ENCODE results near the gene KAZN.

Gene KAZN

DNA sequence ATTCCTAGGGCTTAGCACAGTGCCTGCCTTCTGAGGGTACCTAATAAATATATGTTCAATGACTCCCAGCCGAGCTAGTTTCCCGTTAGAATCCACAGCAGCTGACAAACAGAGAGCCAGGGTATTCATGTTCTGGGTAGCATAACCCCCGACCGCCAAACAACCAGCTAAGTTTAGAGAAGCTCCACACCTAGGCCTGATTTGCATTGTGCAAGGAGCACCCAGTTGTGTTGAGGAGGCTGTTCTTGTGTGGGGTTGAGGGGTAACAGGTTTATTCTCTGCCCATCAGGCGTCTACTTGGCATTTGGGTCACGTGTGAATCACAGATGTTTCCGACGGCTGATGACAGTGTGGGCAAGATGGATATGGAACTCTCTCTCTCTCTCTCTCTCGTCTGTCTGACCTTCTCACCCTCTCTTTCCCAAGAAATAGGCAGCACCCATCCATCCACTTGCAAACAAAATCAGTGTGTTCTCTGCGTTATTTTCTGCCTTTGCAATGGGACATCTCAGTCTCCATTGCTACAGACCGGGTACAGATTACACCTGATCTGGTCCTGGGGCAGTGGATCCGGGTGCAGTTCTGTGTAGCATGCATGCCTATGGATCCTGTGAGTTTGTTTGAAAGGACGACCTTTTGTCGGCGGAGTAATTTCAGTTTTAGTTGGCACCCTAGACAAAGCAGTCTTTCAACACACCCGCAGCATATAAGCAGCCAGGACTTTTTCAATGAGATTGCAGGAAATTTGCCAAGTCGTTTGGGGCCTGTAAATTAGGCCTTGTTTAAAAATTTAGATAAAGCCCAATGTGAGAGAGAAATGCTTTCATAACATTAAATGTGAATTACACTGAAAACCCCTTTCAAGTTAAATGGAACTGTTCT is 29.4 kb downstream of the KAZN start:
- Histone ChIP-seq H3K27me3 (ENCODE audit: control insufficient read depth, low read length) (no peaks in the 10 kb centered on the region), H3K9me2 (replicated peaks; ENCODE audit: control insufficient read depth, low read length) (no peaks in the 10 kb centered on the region), H3K4me1 (ENCODE audit: control insufficient read depth, low read length) (no peaks in the 10 kb centered on the region), H3K9me3 (ENCODE audit: control insufficient read depth, insufficient read depth, low read length) (no peaks in the 10 kb centered on the region), H3K79me2 (ENCODE audit: control insufficient read depth, low read length) (no peaks in the 10 kb centered on the region), H4K20me1 (ENCODE audit: control insufficient read depth, insufficient read depth, low read depth, low read length) (no peaks in the 10 kb centered on the region), H3K4me3 (ENCODE audit: low read length) (no peak overlapping the region), H3K27ac (ENCODE audit: low read depth, low read length) (no peak overlapping the region), H3K4me2 (ENCODE audit: low read length) (no peak overlapping the region), H3F3A (ENCODE audit: control insufficient read depth, insufficient read depth) (no peaks in the 10 kb centered on the region), H3K36me3 (ENCODE audit: control insufficient read depth, low read length) (no peaks in the 10 kb centered on the region)
- TF ChIP-seq, protein P1, sequence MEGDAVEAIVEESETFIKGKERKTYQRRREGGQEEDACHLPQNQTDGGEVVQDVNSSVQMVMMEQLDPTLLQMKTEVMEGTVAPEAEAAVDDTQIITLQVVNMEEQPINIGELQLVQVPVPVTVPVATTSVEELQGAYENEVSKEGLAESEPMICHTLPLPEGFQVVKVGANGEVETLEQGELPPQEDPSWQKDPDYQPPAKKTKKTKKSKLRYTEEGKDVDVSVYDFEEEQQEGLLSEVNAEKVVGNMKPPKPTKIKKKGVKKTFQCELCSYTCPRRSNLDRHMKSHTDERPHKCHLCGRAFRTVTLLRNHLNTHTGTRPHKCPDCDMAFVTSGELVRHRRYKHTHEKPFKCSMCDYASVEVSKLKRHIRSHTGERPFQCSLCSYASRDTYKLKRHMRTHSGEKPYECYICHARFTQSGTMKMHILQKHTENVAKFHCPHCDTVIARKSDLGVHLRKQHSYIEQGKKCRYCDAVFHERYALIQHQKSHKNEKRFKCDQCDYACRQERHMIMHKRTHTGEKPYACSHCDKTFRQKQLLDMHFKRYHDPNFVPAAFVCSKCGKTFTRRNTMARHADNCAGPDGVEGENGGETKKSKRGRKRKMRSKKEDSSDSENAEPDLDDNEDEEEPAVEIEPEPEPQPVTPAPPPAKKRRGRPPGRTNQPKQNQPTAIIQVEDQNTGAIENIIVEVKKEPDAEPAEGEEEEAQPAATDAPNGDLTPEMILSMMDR (IDR thresholded peaks at IDR 0.05; ENCODE audit: low read depth, low read length, poor library complexity, severe bottlenecking), result no peak
- TF ChIP-seq EZH2phosphoT487 (IDR thresholded peaks at IDR 0.05; ENCODE audit: borderline replicate concordance, low read length), result no peak

DNA sequence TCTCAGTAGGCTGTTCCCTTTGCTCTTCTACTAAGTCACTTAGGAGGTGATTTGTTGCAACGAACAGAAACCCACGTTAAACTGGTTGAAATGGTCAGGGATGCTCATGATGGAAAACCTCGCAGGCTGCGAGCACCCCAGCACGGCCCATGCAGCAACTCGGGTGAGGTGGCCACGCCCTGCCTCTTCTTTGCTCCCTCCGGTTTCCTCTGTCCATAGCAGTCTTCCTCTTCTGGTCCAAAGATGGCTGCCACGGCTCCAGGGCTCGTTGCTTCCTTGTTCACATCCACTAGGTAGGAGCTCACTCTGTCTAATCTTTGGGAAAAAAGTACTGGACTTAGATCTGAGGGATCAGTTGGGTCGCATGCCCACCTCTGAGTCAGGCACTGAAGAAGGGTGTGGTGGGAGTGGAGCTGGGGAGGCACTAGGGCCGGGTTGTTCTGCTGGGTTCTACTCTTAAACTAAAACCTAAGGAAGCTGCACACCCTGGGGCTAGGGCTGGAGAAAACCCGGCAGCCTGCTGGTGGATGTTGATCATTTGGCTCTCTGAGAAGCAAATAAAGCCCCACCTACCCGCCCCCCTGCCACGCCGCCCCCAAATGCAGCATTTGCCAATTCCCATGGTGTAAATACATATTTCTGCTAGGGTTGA is 31.0 kb downstream of the KAZN start:
- no peaks in the 10 kb centered on the region for H3K27me3 ChIP-seq (ENCODE audit: control insufficient read depth, low read length)
- no peaks in the 10 kb centered on the region for H4K20me1 ChIP-seq (ENCODE audit: control insufficient read depth, insufficient read depth, low read depth, low read length)
- peaks cover 3% of the 10 kb centered on the region for H3K4me1 ChIP-seq (ENCODE audit: control insufficient read depth, low read length)
- H3K9me2 ChIP-seq (replicated peaks; ENCODE audit: control insufficient read depth, low read length), result no peaks in the 10 kb centered on the region
- no peaks in the 10 kb centered on the region for H3F3A ChIP-seq (ENCODE audit: control insufficient read depth, insufficient read depth)
- TF ChIP-seq EZH2phosphoT487 (IDR thresholded peaks at IDR 0.05; ENCODE audit: borderline replicate concordance, low read length), result no peak
- TF ChIP-seq, protein P1 (IDR thresholded peaks at IDR 0.05; ENCODE audit: low read depth, low read length, poor library complexity, severe bottlenecking), result no peak
- H3K79me2 ChIP-seq (ENCODE audit: control insufficient read depth, low read length), result no peaks in the 10 kb centered on the region
- H3K9me3 ChIP-seq (ENCODE audit: control insufficient read depth, insufficient read depth, low read length), result no peaks in the 10 kb centered on the region
- H3K4me2 ChIP-seq (ENCODE audit: low read length), result no peak overlapping the region
- H3K4me3 ChIP-seq (ENCODE audit: low read length), result no peak overlapping the region
- H3K36me3 ChIP-seq (ENCODE audit: control insufficient read depth, low read length), result no peaks in the 10 kb centered on the region
- no peak overlapping the region for H3K27ac ChIP-seq (ENCODE audit: low read depth, low read length)

DNA sequence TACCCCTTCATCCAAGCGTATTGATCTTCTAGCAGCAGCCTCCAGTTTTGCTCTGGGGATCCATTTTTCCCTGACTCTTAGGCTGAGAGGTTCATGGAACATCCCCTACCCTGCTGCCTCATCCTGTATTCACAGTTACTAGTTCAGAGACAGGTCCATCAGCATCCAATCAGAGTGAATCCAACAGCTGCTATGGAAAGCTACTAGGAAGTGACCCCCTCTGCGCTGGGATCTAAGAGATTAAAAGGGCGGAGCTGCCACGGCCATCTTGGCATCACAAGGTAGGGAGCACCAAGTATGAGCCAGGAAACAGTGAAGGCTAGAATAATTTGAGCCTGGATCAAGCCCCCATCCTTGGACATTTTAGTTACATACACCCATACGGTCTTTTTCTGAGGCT is 32.5 kb downstream of the KAZN start:
- H3K79me2 ChIP-seq (ENCODE audit: control insufficient read depth, low read length), result no peaks in the 10 kb centered on the region
- H3K4me1 ChIP-seq (ENCODE audit: control insufficient read depth, low read length), result peaks cover 7% of the 10 kb centered on the region
- H3K27me3 ChIP-seq (ENCODE audit: control insufficient read depth, low read length), result no peaks in the 10 kb centered on the region
- H3K9me2 ChIP-seq (replicated peaks; ENCODE audit: control insufficient read depth, low read length), result no peaks in the 10 kb centered on the region
- H3K4me3 ChIP-seq (ENCODE audit: low read length), result no peak overlapping the region
- H3K9me3 ChIP-seq (ENCODE audit: control insufficient read depth, insufficient read depth, low read length), result no peaks in the 10 kb centered on the region
- H3K4me2 ChIP-seq (ENCODE audit: low read length), result no peak overlapping the region
- no peaks in the 10 kb centered on the region for H4K20me1 ChIP-seq (ENCODE audit: control insufficient read depth, insufficient read depth, low read depth, low read length)
- no peaks in the 10 kb centered on the region for H3F3A ChIP-seq (ENCODE audit: control insufficient read depth, insufficient read depth)
- no peak overlapping the region for H3K27ac ChIP-seq (ENCODE audit: low read depth, low read length)
- no peak for TF ChIP-seq EZH2phosphoT487 (IDR thresholded peaks at IDR 0.05; ENCODE audit: borderline replicate concordance, low read length)
- TF ChIP-seq, protein P1 (IDR thresholded peaks at IDR 0.05; ENCODE audit: low read depth, low read length, poor library complexity, severe bottlenecking), result no peak
- no peaks in the 10 kb centered on the region for H3K36me3 ChIP-seq (ENCODE audit: control insufficient read depth, low read length)
